Globus pallidus (tissue), 1 donor: ENCODE data around the gene SIAH3.
"Not testable (repeated sequence)": the region's sequence is repeated elsewhere in the genome, so short reads cannot be mapped to it uniquely, and the experiment has no call there.

Experiments used
- DNase-seq: peaks from one replicate; pipeline ENCODE4 v3.0.0-alpha.2; 2015; ENCODE audit warnings: low spot score

The SIAH3 gene, protein sequence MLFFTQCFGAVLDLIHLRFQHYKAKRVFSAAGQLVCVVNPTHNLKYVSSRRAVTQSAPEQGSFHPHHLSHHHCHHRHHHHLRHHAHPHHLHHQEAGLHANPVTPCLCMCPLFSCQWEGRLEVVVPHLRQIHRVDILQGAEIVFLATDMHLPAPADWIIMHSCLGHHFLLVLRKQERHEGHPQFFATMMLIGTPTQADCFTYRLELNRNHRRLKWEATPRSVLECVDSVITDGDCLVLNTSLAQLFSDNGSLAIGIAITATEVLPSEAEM

DNA sequence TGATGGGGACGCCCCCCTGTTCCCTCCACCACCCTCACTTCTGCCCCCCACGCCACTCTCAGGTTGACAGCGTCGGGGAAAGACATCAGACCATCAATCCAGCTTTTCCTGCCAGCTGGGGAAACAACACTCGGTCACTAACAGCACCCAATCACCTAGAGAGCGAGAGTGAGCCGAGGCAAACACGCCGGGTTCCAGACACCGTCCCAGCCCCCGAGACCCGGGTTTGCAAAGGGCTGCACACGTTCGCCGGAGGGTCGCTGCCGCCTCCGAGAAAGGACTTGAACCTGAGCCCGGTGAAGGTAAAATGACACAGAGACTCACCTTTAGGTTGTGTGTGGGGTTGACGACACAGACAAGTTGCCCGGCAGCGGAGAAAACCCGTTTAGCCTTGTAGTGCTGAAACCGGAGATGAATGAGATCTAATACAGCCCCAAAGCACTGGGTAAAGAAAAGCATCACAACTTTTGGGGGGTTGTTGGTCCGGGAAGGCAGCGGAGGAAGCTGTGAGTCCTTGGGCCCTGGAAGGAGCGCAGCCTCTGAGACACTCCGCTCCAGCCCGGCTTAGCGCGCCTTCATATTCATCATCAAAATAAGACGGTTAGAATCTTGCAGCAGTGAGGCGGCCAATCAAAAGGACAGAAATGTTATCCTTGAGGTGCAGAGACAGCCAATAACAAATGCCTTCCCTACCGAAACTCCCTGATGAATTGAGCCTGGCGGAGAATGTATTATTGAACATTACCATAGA lies at the start of gene SIAH3:
Gene SIAH3, minus strand, starts transcription at position 583 of the 751 bp plus-strand sequence. Its CDS starts 124 bp downstream, at position 459.
- no peak for DNase-seq

DNA sequence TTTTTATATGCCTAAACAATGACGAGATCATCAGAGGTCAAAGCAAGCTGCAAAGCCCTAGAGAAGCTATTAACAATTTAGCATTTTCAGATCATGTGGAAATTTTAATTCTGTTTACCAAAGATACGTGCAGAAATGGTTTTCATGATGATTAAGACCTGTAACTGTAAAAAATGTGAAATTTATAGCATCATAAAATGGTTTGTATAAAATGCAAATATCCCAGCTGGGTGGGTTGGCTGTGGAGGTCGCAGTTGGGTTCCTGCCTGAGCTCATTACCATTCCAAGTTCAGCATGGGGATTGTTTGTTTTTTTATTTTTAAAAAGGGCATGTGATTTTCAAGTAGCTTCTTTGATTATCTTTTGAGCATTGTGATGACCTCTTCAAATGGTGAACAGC lies 47.9 kb upstream of the SIAH3 start:
- no peak for DNase-seq

DNA sequence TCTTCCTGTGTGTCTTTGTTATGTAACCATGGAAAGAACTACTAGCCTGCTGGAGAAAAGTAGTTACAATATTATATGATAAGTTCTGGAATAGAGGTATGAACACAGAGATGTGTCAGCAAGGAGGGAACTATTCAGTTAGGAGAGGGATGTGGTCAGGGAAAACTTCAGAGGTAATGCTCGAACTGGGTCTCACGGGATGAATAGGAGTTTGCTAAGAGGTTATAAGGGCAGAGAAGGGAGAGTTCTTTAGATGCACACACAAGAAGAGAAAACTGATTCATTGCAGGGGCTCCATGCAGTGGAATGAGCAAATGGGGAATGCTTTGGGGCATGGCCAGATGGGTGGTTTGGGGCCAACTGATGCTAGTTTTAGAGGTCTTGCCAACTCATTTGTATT lies 46.0 kb upstream of the SIAH3 start:
- DNase-seq: no peak

DNA sequence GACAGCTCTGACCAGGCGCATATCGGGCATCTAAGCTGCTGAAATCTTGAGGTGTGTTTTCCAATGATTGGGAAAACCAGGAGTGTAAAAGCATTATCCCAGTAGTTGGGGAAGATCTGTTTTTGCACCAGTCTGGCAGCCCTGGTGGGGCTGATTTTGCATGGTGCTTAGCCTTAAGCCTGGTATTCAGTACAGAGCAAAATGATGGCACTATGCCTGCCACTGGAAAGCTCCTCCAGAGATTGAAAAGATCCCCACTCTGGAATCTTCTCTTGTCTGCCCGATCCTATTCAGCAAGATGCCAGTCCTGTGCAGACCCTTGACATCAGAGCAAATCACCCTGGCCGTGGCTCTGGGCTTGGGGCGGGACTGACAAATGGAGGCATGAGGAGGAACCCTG lies 44.7 kb upstream of the SIAH3 start:
- DNase-seq: no peak

DNA sequence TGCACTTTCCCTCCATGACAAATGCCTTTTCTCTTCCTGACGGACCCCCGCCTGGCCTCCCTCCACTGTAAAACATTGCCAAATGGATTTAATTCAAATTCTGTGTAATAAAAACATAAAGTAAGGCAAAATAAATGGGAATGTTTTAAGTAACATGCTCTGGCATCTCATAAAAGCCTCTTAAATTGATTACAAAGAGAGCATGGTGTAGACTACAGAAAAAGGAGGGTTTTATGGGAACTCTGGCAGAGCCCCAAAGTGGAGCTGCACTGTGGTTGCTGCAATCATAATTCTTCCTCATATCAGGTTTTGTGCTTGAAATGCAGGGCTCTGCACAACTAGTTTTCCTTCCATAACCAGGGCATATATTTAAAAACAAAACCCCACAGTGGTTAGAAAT lies 44.3 kb upstream of the SIAH3 start:
- no peak for DNase-seq

DNA sequence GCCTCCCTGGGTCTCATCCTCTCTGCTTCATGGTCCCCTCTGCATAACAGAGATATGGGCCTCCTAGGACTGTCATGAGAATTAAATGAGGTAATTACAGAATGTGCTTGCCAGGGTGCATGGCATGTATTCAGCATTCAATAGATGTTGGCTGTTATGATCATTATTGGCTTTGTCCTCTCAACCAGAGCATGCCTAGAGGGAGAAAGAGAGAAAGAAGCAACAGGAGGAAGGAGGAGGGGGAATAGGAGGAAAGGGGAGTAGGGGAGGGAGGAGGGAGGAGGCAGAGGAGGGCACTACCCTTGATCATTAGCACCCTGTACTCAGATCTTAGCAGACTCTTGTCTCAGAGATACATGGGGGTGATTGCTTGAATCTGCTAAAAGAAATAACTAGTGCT lies 41.0 kb upstream of the SIAH3 start:
- DNase-seq: no peak

DNA sequence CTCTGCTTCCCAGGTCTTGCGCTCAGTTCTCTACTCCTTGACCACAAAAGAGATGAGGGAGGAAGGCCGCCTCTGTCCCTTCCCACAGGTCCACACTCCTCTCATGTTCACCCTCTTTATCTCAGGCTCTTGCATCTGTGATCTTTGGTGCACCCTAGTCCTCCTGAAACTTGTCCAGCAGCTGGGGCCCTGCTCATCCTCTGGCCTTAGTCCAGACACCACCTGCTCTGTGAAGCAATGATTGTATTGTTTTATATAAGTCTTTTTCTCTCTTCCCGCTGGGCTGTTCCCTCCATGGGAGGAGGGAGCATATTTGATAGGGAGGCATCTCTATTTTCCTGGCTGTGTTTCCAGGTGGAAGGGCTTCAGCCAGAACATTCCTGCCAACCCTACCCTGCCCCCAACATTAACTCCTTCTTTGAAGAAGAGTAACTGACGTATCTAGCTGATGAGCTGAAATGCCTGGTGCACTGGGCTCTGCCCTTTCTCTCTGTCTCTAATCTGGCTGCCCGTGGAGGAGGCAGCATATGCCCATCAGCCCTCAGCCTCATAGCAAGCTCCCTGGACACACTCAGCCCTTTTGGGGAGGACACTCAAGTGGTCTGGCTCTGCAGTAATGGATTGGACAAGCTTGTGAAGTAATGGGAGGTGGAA lies 38.2 kb upstream of the SIAH3 start:
- DNase-seq: no peak

DNA sequence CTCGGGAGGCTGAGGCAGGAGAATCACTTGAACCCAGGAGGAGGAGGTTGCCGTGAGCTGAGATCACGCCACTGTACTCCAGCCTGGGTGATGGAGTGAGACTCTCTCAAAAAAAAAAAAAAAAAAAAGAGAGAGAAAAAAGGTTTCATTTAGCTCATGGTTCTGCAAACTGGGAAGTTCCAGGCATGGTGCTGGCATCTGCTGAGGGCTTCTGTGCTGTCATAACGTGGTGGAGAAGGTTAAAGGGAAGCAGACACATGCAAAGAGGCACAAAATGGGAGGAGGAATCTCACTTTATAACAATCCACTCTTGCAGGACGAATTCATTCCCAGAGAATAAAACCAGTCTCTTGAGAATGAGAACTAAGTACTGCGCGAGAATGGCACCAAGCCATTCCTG lies 34.9 kb upstream of the SIAH3 start:
- no peak for DNase-seq

DNA sequence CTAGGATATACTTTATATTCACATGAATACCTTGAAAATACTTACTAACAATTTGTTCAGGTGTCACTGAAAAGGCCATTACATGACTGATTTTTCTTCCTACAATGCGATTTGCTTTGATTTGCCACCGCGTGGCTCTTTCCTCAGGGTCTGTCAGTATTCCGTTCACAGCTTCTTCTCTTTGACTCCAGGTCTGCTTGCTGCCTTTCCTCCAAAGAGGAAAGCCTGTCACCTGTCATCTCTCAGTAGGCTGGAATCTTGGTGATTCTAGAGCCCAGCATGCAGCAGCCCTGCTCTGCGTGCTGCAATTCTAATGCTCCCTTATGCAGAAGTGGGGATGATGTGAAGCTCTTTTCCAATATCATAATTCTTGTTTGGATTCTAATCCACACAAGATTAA lies 33.6 kb upstream of the SIAH3 start:
- DNase-seq: no peak

DNA sequence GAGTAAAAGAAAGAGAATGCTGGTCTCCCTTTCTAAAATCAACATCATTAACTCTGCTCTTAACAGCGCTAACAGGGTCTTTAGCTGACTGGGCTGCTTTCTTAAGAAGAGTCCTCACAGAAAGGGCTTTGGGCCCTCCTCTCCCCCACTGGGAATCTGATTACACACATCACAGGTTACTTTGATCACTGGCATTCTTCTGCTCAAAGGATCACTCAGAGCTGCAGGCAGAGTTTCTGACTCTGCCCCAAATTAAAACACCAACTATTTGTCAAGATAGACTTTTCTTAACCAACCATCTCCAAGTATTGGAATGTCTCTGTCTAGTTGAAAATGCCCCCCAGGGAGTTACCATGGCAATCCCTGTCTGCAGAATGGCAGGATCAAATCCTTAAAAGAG lies 31.1 kb upstream of the SIAH3 start:
- DNase-seq: no peak

DNA sequence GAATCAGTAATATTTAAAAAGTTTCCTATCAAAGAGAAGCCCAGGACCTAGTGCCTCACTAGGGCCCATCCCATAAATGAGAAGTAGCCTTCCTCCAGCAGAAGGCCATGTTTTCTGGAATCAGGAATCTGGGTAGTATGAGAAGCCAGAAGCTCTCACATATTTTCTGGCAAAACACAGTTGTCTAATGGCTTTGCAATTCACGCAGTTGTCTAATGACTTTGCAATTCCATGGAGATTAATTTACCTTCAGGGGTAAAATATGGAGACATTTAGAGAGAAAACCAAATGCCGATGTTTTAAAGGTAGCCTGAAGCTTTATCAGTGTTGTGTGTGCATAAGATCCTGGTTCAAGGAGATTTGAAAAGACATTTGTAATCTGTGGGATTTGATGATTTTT lies 29.8 kb upstream of the SIAH3 start:
- DNase-seq: no peak

DNA sequence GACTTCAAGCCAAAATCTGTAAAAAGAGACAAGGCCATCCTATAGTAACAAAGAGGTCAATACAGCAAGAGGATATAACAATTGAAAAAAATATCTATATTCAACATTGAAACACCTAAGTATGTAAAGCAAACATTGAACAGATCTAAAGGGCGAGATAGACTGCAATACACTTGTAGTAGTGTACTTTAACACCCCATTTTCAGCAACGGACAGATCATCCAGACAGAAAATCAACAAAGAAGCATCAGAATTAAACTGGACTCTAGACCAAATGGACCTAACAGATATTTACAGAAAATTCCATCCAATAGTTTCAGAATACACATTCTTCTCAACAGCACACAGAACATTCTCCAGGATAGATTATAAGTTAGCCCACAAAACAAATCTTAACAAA lies 28.7 kb upstream of the SIAH3 start:
- DNase-seq: no peak

DNA sequence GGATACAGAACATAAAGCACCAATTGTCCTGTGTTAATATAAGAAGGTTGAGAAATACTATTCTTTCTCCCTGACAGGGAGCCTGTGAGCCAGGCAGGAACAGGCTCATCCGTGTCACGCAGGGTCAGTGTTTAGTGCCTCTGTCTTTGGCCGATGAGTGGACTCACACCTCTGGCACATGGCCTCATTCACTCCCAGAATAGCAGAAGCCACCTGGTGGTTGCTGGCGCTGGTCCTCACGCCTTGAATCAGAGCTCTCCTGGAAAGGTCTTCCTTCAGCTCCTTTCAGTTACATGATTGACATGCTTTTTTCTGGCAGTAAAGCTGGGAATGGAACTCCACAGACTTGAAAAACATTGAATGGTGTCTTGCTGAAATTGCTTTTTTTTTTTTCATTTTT lies 28.1 kb upstream of the SIAH3 start:
- no peak for DNase-seq

DNA sequence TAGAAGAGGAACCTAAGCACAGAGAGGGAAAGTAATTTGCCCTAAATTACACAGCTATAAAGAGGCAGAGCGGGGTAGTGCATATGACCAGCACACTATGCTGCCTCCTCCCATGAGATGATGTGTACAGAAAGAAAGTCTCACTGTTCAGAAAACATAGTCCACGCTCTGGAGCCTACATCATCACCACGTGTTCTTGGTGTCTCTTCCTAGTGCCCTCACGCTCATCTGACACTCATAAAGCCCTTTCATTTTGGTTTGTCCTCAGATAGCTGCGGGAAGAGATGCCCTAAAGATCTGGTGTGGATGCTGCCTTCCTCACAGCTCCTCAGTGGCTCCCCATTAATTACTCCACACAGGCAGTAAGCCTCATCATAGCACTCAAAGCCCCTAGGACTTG lies 27.4 kb upstream of the SIAH3 start:
- peak; percentile 62 for DNase-seq

DNA sequence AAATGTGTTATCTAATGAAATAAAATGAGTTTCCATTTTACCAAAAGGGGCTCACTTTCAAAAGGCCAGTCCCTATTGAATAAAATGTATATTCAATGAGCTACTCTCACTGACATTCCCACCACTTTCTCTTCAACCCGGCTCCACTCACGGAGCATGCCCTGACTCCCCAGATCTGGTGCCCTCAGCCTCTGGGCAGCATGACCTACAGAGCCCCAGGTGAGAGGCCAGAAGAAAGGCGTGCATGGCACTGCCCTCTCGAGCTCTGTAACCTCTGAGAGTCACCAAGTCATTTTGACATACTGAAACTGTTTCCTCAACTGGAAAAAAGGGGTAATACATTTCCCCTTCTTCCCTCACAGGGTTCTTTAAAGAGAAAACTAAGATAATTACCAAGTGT lies 25.2 kb upstream of the SIAH3 start:
- DNase-seq: no peak

DNA sequence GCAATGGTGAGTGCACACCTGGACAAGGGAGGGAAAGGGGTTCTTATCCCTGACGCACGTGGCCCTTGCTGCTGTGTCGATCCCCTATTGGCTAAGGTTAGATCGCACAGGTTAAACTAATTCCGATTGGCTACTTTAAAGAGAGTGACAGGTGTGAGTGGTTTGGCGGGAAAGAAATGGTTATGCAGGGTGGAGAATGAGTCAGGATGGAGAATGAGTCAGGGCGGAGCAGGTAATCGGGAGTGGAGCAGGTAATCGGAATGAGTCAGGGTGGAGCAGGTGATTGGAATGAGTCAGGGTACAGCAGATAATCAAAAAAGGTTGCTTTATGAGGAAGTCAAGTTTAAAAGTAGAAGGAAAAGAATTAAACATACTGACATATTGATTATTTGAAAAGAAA lies 24.4 kb upstream of the SIAH3 start:
- no peak for DNase-seq

DNA sequence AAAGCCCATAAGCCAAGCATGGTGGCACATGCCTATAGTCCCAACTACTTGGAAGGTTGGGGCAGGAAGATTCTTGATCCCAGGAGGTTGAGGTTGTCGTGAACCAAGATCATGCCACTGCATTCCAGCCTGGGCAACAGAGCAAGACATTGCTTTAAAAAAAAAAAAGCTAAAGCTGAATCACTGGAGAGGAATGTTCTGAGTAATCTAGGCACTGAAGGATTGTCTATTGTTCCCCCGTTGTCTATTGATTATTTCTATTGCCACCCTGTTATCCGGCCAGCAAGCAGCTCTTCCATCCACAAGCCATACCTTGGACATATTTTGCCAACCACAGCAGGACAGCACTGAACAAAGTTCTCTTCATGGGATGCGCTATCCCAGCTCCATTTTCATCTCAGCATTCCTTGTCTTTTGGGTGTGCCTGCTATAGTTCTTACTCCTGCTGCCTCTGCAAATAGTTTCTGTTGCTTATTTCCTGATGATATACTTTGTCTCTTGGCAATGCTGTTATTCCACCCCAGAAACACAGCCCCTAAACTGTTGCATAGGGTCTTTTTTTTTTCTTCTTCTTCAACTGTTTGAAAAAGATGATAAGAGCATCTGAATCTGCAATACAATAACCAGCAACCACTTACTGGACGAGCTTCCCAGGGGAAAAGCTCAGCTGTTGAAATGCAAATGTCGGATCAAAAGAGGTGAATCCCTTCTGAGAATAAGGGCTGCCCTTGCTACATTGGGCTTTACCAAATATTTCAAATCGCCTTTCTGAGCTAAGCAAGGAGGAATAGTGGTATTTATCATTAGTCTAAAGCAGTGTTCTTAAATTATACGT lies 22.2 kb upstream of the SIAH3 start:
- DNase-seq: no peak

DNA sequence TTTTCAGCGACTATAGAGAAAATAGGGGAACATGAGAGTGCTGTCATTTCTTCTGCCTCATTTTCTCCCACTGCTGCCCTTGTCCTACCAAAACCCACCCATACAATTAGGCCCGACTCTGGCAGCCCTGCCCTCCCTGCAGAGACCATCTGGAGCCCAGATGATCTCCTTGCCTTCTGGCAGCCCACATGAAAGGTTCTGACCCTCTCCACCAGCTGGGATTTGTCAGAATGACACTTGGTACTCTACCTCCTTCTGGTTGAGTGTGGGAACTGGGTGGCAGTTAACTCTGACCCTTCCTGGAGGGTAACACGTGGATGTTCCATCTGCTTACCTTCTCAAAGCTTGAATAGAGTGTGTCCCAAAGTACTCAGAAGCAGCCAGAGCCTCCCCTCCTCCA lies 21.0 kb upstream of the SIAH3 start:
- DNase-seq: no peak

DNA sequence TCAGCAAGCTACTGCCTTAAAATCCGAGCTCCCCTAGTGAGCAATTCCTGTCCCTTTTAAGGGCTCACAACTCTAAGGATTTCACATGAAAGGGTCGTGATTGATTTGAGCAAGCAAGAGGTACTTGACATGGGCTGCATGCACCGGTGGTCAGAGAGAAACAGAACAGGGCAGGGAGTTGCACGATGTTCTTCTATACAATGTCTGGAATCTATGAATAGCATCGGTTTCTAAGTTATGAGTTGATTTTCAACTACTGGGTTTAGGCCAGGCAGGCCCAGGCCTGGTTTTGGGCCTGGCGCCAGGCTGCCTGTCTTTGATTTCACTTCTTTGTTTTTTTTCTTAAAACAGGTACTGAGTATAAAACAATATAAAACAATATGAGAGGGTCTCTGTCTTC lies 19.6 kb upstream of the SIAH3 start:
- DNase-seq: not testable (repeated sequence)

DNA sequence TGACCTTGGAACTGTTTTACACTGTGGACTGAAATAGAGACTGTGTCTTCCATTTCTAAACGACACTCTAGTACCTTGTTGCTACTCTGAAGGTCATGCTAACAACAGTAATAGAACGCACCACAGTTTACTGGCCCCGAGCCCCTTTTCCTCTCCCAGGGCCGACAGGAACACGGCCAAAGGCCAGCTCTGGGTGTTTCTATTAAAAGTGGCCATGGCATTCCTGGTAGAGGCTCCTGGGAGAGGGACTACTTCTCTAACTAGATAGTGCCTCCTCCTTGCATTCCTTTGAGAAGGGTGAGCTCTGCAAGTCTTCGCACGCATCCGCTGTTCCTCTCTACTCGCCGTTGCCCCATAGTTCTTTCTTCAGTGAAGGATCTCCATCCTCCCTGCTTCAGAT lies 18.7 kb upstream of the SIAH3 start:
- no peak for DNase-seq

DNA sequence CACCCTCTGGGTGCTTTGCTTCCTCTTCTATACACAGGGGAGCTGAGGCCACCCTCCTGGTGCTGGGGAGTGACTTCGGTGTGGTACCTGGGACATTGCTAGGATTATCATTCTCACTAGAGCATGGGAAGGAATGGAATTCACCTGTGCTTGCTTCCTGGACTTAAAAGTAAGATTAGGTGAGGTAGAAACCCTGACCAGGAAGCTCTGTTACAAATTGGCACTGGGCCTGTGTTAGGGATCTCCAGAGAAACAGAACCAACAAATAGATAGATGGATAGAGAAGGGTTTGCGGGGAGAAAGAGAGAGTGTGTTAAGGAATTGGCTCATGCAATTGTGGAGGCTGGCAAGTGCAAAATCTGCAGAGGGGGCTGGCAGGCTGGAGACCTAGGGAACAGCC lies 13.9 kb upstream of the SIAH3 start:
- DNase-seq: no peak
